ENCODE measurements around the gene WASHC4.
A peak's percentile ranks its signal among the peaks of the same experiment; 100 is the strongest.
"Not testable (repeated sequence)": the region's sequence is repeated elsewhere in the genome, so short reads cannot be mapped to it uniquely, and the experiment has no call there.

WASHC4 gene

GRCh38 chr12:105167346-105167745 lies 59.8 kb downstream of the WASHC4 start:
- no peak for DNase-seq

DNA sequence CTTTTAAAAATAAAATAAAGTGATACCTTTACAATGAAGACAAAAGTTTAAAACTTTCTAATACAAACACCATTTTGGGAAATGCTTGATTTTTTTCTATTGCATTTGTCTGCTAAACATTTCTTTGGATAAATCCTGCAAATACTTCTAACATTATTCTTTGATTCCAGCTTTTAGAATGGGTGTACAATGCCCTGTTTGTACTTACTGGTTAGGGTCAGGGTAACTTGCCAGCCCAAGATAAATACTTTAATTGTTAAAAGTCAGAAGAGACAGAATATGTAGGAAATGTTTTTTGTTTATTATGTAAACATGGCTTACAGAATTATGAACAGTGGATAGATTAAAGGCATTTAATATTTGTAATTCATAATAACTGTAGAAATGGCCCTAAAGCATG lies 60.5 kb downstream of the WASHC4 start:
- DNase-seq: no peak

DNA sequence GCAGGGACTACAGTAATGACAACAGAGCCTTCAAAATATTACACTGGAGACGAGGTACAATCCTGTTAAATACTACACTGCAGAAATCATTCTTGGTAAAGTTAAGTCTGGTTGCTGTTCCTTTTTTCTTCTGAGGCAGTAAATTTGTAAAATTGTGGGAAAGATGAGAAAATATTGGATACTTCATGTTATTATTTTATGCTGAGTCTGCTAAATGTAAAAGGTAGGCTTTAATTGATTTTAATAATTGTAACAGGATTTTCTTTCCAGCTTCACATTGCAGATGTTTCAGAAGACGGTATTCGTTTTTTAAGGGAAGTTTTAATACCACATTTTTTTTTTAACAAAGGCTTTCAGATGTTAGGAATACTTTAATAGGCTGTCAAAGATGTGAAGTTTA lies 62.6 kb downstream of the WASHC4 start:
- DNase-seq: no peak

DNA sequence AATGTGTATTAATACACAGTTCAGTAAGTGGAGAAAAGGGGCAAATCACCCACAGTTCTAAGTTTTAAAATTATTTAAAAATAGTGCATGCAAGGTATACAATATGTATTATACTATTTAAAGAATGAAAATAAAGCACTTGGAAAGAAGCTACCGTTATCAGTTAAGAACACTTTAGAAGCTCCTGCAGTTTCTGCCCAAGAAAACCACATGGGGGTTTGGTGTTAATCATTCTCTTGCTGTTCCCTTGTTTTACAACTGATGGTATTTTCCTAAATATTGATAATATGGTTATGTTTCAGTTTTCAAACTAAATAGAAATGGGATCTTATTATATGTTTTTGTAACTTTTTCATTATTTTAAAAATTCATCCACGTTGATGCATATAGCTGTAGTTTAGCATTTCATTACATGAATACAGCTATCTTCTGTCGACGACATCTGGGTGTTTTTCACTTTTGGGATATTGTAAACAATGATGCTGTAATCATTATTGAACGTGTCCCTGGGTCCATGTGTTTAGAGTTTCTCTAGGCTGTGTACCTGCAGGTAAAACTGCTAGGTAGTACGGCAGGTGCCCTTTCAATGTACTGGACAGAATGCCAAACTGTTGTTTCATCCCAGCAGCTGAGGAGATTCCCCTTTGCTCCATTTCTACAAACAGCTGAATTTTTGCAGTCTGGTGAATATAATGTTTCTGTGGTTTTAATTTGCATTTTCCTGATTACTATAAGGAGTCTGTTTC lies 64.3 kb downstream of the WASHC4 start:
- DNase-seq: no peak

- no peak for DNase-seq
Observed at GRCh38 chr12:105175397-105175990, 68.0 kb downstream of the WASHC4 start.

- DNase-seq: no peak
Observed at GRCh38 chr12:105177208-105177607, 69.7 kb downstream of the WASHC4 start.

GRCh38 chr12:105179114-105179513 lies 71.6 kb downstream of the WASHC4 start:
- not testable (repeated sequence) for DNase-seq

DNA sequence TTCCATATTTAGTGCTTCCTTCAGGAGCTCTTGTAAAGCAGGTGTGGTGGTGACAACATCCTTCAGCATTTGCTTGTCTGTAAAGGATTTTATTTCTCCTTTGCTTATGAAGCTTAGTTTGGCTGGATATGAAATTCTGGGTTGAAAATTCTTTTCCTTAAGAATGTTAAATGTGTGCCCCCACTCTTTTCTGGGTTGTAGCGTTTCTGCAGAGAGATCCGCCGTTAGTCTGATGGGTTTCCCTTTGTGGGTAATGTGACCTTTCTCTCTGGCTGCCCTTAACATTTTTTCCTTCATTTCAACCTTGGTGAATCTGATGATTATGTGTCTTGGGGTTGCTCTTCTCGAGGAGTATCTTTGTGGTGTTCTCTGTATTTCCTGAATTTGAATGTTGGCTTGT lies 75.9 kb downstream of the WASHC4 start:
- DNase-seq: not testable (repeated sequence)

- not testable (repeated sequence) for DNase-seq
Observed at GRCh38 chr12:105183976-105184375, 76.4 kb downstream of the WASHC4 start.

- DNase-seq: no peak
Observed at GRCh38 chr12:105189293-105189692, 81.8 kb downstream of the WASHC4 start.

GRCh38 chr12:105190530-105190929 lies 83.0 kb downstream of the WASHC4 start:
- DNase-seq: no peak

DNA sequence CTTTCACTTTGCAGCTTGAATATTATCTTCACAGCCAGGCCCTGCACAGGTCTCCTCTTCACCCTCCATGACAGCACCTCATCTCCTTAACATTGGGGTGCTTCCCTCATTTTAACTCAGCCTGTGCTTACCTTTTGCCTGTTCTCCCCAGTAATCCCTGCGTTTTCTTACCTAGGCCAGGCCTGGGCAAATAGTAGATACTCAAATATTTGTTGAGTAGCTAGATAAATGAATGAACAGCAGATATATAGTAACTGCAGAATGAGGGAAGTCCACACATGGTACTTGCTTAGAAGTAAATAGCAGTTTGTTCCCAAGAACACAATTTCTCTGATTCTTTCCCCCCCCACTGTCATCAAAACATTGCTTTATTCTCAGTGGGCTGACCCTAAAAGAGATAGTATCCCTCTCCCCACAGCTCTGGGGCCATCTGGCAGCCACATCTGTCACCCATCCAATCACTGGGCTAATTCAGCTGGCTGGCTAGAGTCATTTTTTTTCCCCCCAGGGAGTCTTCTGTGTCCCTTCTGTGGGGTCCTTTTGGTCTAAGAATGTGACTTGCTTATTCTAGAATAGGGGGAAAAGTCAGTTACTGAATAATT lies 85.2 kb downstream of the WASHC4 start:
- no peak for DNase-seq

- no peak for DNase-seq
Observed at GRCh38 chr12:105194947-105195346, 87.4 kb downstream of the WASHC4 start.

- no peak for DNase-seq
Observed at GRCh38 chr12:105196090-105196489, 88.6 kb downstream of the WASHC4 start.

GRCh38 chr12:105198961-105199360 lies 91.4 kb downstream of the WASHC4 start:
- DNase-seq: no peak

- DNase-seq: no peak
Observed at GRCh38 chr12:105200385-105200784, 92.9 kb downstream of the WASHC4 start.

DNA sequence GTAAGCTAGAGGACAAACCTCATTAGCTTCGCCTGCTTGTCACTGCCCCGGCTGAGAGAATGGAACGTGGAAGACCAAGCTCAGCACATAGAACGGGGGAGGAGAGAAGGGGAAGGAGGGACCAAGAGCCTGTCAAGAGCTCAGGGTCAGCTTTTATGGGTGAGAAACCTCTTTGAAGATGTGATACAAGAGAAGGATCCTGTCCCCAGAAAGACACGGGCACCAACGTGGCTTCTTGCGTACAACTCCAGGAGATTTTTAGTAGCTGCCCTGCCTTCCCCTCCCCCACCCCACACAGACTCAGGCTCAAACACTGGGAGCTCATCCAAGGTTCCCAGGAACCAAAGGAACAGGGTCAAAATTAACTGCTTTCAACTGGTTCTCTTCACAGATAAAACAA lies 93.8 kb downstream of the WASHC4 start:
- DNase-seq: no peak

DNA sequence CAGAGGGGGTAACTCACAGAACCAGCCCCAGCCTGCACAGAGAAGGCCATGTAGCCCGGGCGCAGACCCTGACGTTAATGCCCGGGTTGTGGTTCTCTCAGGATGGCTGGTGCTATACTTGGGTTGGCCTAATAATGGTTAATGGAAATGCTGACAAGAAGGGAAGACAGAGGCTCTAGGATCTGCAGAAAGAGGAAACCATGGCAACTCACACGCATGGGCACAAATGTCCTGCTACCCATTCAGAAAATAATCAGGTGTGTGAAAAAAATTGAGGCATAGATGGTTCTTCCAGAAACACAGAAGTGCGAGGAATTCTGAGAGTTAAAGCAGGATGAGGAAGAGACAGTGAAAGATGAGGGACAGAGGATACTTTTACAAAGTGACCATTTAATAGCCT lies 94.7 kb downstream of the WASHC4 start:
- DNase-seq: no peak

GRCh38 chr12:105204127-105204526 lies 96.6 kb downstream of the WASHC4 start:
- no peak for DNase-seq

DNA sequence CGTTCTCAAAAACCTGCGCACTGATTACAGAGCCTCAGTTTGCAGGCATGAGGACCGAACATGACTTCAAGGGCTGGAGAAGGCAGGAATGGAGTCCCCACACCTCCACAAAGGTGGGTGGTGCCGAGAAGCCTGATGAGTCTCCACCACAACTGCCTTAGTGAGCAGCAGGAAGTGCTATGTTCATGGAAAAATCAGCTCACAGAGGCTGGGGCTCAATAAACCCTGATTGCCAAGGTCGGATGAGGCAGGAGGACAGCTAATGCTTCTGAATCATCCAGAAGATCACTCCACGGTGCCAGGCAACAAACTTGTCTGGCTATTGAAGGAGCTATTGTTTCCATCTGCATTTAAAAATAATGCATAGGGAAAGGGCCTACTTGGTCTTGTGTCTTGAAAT lies 97.4 kb downstream of the WASHC4 start:
- peak; percentile 8 for DNase-seq

DNA sequence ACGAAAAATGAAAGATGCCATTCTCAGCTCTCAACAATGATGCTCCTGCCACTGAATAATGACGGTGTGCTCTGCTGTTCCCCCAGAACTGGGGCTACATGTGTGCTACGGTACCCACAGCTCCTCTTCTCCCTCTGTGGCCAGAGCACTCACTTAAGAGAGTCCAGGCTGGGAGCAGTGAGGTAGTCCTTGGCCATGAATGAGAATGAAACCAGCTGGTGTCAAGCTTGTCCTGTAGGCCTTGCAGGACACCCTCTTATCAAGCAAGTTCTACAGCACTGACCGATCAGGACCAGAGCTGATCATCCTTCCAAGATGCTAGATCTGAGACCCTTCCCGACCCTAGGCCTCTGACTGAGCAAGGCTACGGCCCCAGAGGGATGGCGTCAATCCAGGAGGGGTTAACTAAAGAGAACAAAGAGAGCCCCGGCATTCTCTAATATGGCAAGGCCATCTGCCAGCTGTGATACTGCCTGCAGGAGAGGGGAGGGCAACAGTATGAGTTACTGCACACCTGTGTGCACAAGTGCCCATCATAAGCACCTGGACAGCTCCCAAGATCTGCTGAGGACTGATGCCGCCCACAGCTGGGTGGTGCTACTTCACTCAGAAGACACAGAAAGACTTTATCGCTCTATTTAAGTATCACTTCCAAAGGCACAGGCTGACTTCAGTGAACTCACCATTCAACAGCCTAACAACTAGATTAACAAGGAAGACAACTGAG lies 98.0 kb downstream of the WASHC4 start:
- no peak for DNase-seq

DNA sequence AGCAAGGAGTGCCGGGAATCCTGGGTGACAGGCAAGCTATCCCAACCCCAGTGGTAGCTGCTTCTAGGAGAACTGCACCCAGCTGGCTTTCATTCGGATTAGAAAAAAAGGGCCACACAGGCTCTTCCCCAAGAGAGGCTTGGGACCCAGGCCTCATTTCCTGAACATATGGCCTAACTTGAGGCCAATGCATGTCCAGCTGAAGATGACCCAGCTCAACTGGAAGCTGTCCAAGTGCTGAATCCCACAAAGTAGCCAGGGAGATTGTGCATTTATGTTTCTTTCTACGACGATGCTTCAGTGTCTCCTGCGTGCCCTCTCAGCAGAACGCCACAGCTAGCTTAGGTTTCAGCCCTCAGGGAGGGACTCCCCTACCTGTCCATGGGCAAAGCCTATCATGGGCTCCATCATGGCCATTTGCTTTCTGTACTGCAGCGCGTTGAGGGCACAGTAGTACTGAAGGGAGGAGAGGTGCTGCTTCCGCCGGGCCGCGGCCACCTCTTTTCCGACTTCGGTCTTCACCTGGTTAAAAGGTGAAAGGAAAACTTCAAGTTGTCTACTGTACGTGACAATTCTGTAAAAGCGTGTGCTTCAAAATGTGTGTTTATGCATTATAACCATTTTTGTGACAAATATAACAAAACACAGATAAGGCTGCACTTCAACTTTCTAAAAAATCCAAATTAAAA lies 99.3 kb downstream of the WASHC4 start:
- no peak for DNase-seq

GRCh38 chr12:105209091-105209490 lies 101.6 kb downstream of the WASHC4 start:
- no peak for DNase-seq

Measured in activated CD4-positive, alpha-beta T cell treated with anti-CD3 and anti-CD28 coated beads, Interleukin-2, Interleukin-6, amounts not matched to agents 100 ng/mL and 50 ng/mL, durations not matched to agents 16 hours and 8 hours (primary cell).